IMR-90 (cell line): ENCODE results near the gene DIP2A. TPM values are rescaled to one million over a fixed set of nuclear protein-coding genes. Genes with fewer than 3 reads are reported as not detected.

Source experiments
- ATAC-seq: fragments of 200-7000 bp; cut with Tn5 transposase; 2 replicates; pipeline ENCODE4 v1.9.1; 2020; ENCODE audit warnings: low read depth, mild to moderate bottlenecking, moderate library complexity
- BruUV-seq: library from RNA; stranded (reverse); fragments of 400-500 nt; replicated peaks from 2 replicates; lab custom pipeline; 2021; lab: Mats Ljungman, UMichigan
- CTCF ChIA-PET: fragments of 300-600 bp; formaldehyde crosslinking; extraction: SDS; loops from one replicate; lab custom pipeline; 2021; ENCODE audit warnings: antibody characterized with exemption; lab: Yijun Ruan, JAX
- POLR2A ChIA-PET: fragments of 300-600 bp; sonication (Branson Sonifier 250); formaldehyde crosslinking; loops from one replicate; lab custom pipeline; 2022; ENCODE audit warnings: antibody characterized with exemption; ENCODE audit not compliant: unreplicated experiment; lab: Charles Lee
- DNase-seq: peaks from one replicate; pipeline ENCODE4 v3.0.0; 2013
- H2AFZ ChIP-seq: replicated peaks from 2 replicates; pipeline ENCODE3; 2013; ENCODE audit warnings: low read length, mild to moderate bottlenecking; ENCODE audit not compliant: poor library complexity
- H2AK5ac ChIP-seq: 2 replicates; pipeline ENCODE4 v1.6.1; 2013; ENCODE audit warnings: low read depth, low read length, inconsistent platforms
- H2AK9ac ChIP-seq: replicated peaks from 2 replicates; pipeline ENCODE3; 2013; ENCODE audit warnings: mild to moderate bottlenecking, low read depth, low read length, moderate library complexity; ENCODE audit not compliant: poor library complexity
- H2BK120ac ChIP-seq: 2 replicates; pipeline ENCODE4 v1.6.1; 2013; ENCODE audit warnings: low read depth, low read length, inconsistent platforms
- H2BK15ac ChIP-seq: 3 replicates; pipeline ENCODE4 v1.6.1; 2013; ENCODE audit warnings: low read depth, low read length, inconsistent platforms
- H2BK20ac ChIP-seq: 2 replicates; pipeline ENCODE4 v1.6.1; 2013; ENCODE audit warnings: low read depth, mild to moderate bottlenecking, inconsistent platforms, low read length, moderate library complexity
- H2BK5ac ChIP-seq: 2 replicates; pipeline ENCODE4 v1.6.1; 2013; ENCODE audit warnings: mild to moderate bottlenecking, low read depth, low read length, inconsistent platforms; ENCODE audit not compliant: poor library complexity, severe bottlenecking
- H3K14ac ChIP-seq: replicated peaks from 2 replicates; pipeline ENCODE4 v1.6.1; 2013; ENCODE audit warnings: low read depth, low read length, inconsistent platforms
- H3K18ac ChIP-seq: 2 replicates; pipeline ENCODE4 v1.6.1; 2013; ENCODE audit warnings: low read depth, low read length, control low read depth
- H3K23ac ChIP-seq: 2 replicates; pipeline ENCODE4 v1.6.1; 2013; ENCODE audit warnings: low read depth, low read length, inconsistent platforms
- H3K27ac ChIP-seq: 2 replicates; pipeline ENCODE4 v1.5.1; 2013; ENCODE audit warnings: mild to moderate bottlenecking, control low read depth, low read length; ENCODE audit not compliant: insufficient read depth
- H3K27me3 ChIP-seq: 2 replicates; pipeline ENCODE4 v1.6.1; 2013; ENCODE audit warnings: low read length; ENCODE audit not compliant: control insufficient read depth, insufficient read depth
- H3K36me3 ChIP-seq: 2 replicates; pipeline ENCODE4 v1.6.1; 2013; ENCODE audit warnings: low read length, mixed read lengths; ENCODE audit not compliant: control insufficient read depth, insufficient read depth
- H3K4ac ChIP-seq: 2 replicates; pipeline ENCODE4 v1.6.1; 2013; ENCODE audit warnings: low read depth, low read length, inconsistent platforms
- H3K4me1 ChIP-seq: 2 replicates; pipeline ENCODE4 v1.6.1; 2013; ENCODE audit warnings: low read length, mixed read lengths; ENCODE audit not compliant: control insufficient read depth, insufficient read depth
- H3K4me2 ChIP-seq: 2 replicates; pipeline ENCODE4 v1.6.1; 2013; ENCODE audit warnings: low read depth, mild to moderate bottlenecking, control low read depth, low read length, moderate library complexity
- H3K4me3 ChIP-seq: 2 replicates; pipeline ENCODE4 v1.5.1; 2013; ENCODE audit warnings: low read depth, mild to moderate bottlenecking, control low read depth, low read length, moderate library complexity; ENCODE audit not compliant: insufficient read depth
- H3K56ac ChIP-seq: 2 replicates; pipeline ENCODE4 v1.6.1; 2013; ENCODE audit warnings: low read length, inconsistent platforms; ENCODE audit not compliant: insufficient read depth; ENCODE audit errors: extremely low read depth
- H3K79me1 ChIP-seq, 2 experiments: 2 replicates each; pipeline ENCODE4 v1.6.1; 2013; ENCODE audit warnings: low read length in 2 of 2, inconsistent platforms in 1 of 2, low read depth in 1 of 2
- H3K9ac ChIP-seq: 2 replicates; pipeline ENCODE4 v1.6.1; 2013; ENCODE audit warnings: low read depth, low read length, control low read depth
- H3K9me1 ChIP-seq: 2 replicates; pipeline ENCODE4 v1.6.1; 2013; ENCODE audit warnings: low read length, inconsistent platforms; ENCODE audit not compliant: insufficient read depth
- H3K9me3 ChIP-seq: 2 replicates; pipeline ENCODE4 v1.6.1; 2013; ENCODE audit warnings: low read length; ENCODE audit not compliant: control insufficient read depth, insufficient read depth
- H4K20me1 ChIP-seq: 2 replicates; pipeline ENCODE4 v1.6.1; 2013; ENCODE audit warnings: low read length, inconsistent platforms; ENCODE audit not compliant: insufficient read depth
- H4K5ac ChIP-seq: 2 replicates; pipeline ENCODE4 v1.6.1; 2013; ENCODE audit warnings: mild to moderate bottlenecking, low read depth, low read length, control low read depth
- H4K8ac ChIP-seq, 2 experiments: 2 replicates each; pipeline ENCODE4 v1.6.1; 2013; ENCODE audit warnings: low read depth in 2 of 2, low read length in 2 of 2, control low read depth in 1 of 2, inconsistent platforms in 1 of 2
- H4K91ac ChIP-seq: 2 replicates; pipeline ENCODE4 v1.6.1; 2013; ENCODE audit warnings: low read depth, low read length, inconsistent platforms; ENCODE audit not compliant: insufficient read depth
- BHLHE40 ChIP-seq: fragments of 150-350 bp; IDR thresholded peaks from 2 replicates; pipeline ENCODE4 v1.6.1; 2016; ENCODE audit warnings: mild to moderate bottlenecking, low read depth, low read length
- CEBPB ChIP-seq: IDR thresholded peaks from 2 replicates; pipeline ENCODE4 v1.6.1; 2012; ENCODE audit warnings: low read depth, low read length, improper control_type of control experiment
- CHD1 ChIP-seq: IDR thresholded peaks from 2 replicates; pipeline ENCODE4 v1.6.1; 2012; ENCODE audit warnings: low read depth, low read length, improper control_type of control experiment
- CTCF ChIP-seq: conservative IDR thresholded peaks from 2 replicates; pipeline ENCODE4 v1.5.1; 2012; ENCODE audit warnings: mild to moderate bottlenecking, low read depth, low read length, improper control_type of control experiment
- MAFK ChIP-seq: IDR thresholded peaks from 2 replicates; pipeline ENCODE4 v1.6.1; 2012; ENCODE audit warnings: low read depth, low read length, improper control_type of control experiment
- MAZ ChIP-seq: IDR thresholded peaks from 2 replicates; pipeline ENCODE4 v1.6.1; 2012; ENCODE audit warnings: low read depth, mild to moderate bottlenecking, low read length, improper control_type of control experiment, moderate library complexity, borderline replicate concordance
- MXI1 ChIP-seq: IDR thresholded peaks from 2 replicates; pipeline ENCODE4 v1.6.1; 2012; ENCODE audit warnings: low read depth, mild to moderate bottlenecking, low read length, moderate library complexity, borderline replicate concordance
- NFE2L2 ChIP-seq: fragments of 150-350 bp; IDR thresholded peaks from 2 replicates; pipeline ENCODE4 v1.6.1; 2016; ENCODE audit warnings: low read depth, mild to moderate bottlenecking, low read length
- RAD21 ChIP-seq: IDR thresholded peaks from 2 replicates; pipeline ENCODE4 v1.6.1; 2012; ENCODE audit warnings: low read length, improper control_type of control experiment
- RCOR1 ChIP-seq: IDR thresholded peaks from 2 replicates; pipeline ENCODE4 v1.6.1; 2012; ENCODE audit warnings: mild to moderate bottlenecking, low read length, improper control_type of control experiment; ENCODE audit not compliant: insufficient replicate concordance
- RFX5 ChIP-seq: IDR thresholded peaks from 2 replicates; pipeline ENCODE4 v1.8.0; 2012; ENCODE audit warnings: low read depth, mild to moderate bottlenecking, low read length, moderate library complexity
- SMC3 ChIP-seq: fragments of 150-350 bp; IDR thresholded peaks from 2 replicates; pipeline ENCODE4 v1.6.1; 2016; ENCODE audit warnings: low read depth, mild to moderate bottlenecking, antibody characterized with exemption, low read length, moderate library complexity
- WGBS, 2 experiments: methylation state at CpG; one replicate each; pipeline versions ENCODE4 v1.1.5 to v1.1.7; 2013; ENCODE audit warnings: missing lambda C conversion rate in 2 of 2; ENCODE audit not compliant: insufficient read length in 1 of 2; ENCODE audit errors: extremely low coverage in 2 of 2; 5-methylcytosine and 5-hydroxymethylcytosine counted together
- dilution Hi-C: fragments of 300-500 bp; cut with HindIII; formaldehyde crosslinking; loops from one replicate; pipeline ENCODE4 v1.14.3; 2018; ENCODE audit warnings: low sequenced_read_pairs; ENCODE audit not compliant: unreplicated experiment
- in situ Hi-C: fragments of 300-500 bp; cut with MboI; formaldehyde crosslinking; loops from 3 replicates; pipeline ENCODE4 v1.14.3; 2019; ENCODE audit warnings: low sequenced_read_pairs, inconsistent platforms, mixed read lengths
- intact Hi-C: fragments of 100-400 bp; cut with micrococcal nuclease; formaldehyde crosslinking; loops from 2 replicates; pipeline ENCODE4 v1.10.0; 2022
- polyA plus RNA-seq, 3 experiments: library from polyadenylated mRNA; depleted of rRNA; stranded (reverse); fragments of >200 nt; gene quantifications; 2 replicates each; pipeline ENCODE4 v1.2.3, GENCODE V29; 2012; ENCODE audit warnings: low replicate concordance in 1 of 3
- total RNA-seq: library from RNA; depleted of rRNA; stranded (reverse); fragments of >200 nt; gene quantifications from 2 replicates; pipeline ENCODE4 v1.2.3, GENCODE V29; 2012
- TF ChIP-seq, protein P1 (sequence below): fragments of 150-350 bp; IDR thresholded peaks from 2 replicates; pipeline ENCODE4 v1.6.1; 2017; ENCODE audit warnings: mild to moderate bottlenecking, antibody characterized with exemption, low read length, low read depth
- TF ChIP-seq, protein P2 (sequence below): fragments of 150-350 bp; IDR thresholded peaks from 2 replicates; pipeline ENCODE4 v1.6.1; 2016; ENCODE audit warnings: low read depth, mild to moderate bottlenecking, low read length, moderate library complexity, borderline replicate concordance

The DIP2A gene
- total and polyA plus RNA-seq, 2 of the 4 experiments (the other 2 are of a cell fraction), result 17.9 to 24.3 TPM

GRCh38 chr21:46480466-46480865 lies 21.8 kb downstream of the DIP2A start:
- Histone ChIP-seq H4K8ac (no peak overlapping the region), H3K18ac (no peak overlapping the region), H3K9me3 (no peaks in the 10 kb centered on the region), H3K9ac (no peak overlapping the region), H3K4me2 (no peak overlapping the region), H3K27me3 (no peaks in the 10 kb centered on the region), H4K5ac (no peak overlapping the region), H2BK20ac (no peak overlapping the region), H2AFZ (no peak overlapping the region), H3K27ac (no peak overlapping the region), H2BK15ac (no peak overlapping the region), H2AK9ac (no peak overlapping the region), H2BK120ac (no peak overlapping the region), H4K91ac (no peak overlapping the region), H3K56ac (no peak overlapping the region), H3K14ac (no peak overlapping the region), H3K23ac (no peak overlapping the region), H3K4ac (no peak overlapping the region), H3K79me1 (peaks cover 41 to 63% of the 10 kb centered on the region in 2 experiments), H2BK5ac (no peak overlapping the region), H3K4me3 (no peak overlapping the region), H2AK5ac (no peak overlapping the region), H4K20me1 (peaks cover 22% of the 10 kb centered on the region; the same call in 1 of the 2 replicates), H3K36me3 (peaks cover 3% of the 10 kb centered on the region; the same call in 1 of the 2 replicates), H3K4me1 (no peaks in the 10 kb centered on the region), H3K9me1 (peaks cover 5% of the 10 kb centered on the region)
- intact Hi-C loops, result no loop called here
- ATAC-seq, result no peak
- dilution Hi-C loops, result no loop called here
- ChIA-PET CTCF (no interaction called here), POLR2A (no interaction called here)
- in situ Hi-C loops, result no loop called here
- TF ChIP-seq, protein P1, sequence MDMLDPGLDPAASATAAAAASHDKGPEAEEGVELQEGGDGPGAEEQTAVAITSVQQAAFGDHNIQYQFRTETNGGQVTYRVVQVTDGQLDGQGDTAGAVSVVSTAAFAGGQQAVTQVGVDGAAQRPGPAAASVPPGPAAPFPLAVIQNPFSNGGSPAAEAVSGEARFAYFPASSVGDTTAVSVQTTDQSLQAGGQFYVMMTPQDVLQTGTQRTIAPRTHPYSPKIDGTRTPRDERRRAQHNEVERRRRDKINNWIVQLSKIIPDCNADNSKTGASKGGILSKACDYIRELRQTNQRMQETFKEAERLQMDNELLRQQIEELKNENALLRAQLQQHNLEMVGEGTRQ, result no peak
- TF ChIP-seq, protein P2, sequence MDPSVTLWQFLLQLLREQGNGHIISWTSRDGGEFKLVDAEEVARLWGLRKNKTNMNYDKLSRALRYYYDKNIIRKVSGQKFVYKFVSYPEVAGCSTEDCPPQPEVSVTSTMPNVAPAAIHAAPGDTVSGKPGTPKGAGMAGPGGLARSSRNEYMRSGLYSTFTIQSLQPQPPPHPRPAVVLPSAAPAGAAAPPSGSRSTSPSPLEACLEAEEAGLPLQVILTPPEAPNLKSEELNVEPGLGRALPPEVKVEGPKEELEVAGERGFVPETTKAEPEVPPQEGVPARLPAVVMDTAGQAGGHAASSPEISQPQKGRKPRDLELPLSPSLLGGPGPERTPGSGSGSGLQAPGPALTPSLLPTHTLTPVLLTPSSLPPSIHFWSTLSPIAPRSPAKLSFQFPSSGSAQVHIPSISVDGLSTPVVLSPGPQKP, result no peak
- TF ChIP-seq RAD21 (no peak), MAFK (no peak), NFE2L2 (no peak), BHLHE40 (no peak), CHD1 (no peak), RCOR1 (no peak), CEBPB (no peak), CTCF (no peak), MXI1 (no peak), MAZ (no peak), RFX5 (no peak), SMC3 (no peak)
- no peak for DNase-seq
- BruUV-seq, result no TSS peak
- 100% methylated on average over 3 of the region's 5 CpGs; no CpG with 5 or more reads in 1 of the 2 experiments for WGBS, 2 experiments
